Epithelial cell of alveolus of lung (primary cell): Measurements from ENCODE around the gene PLEKHG4B. TPM values are rescaled to one million over a fixed set of nuclear protein-coding genes. Genes with fewer than 3 reads are reported as not detected.

Experiments
- total RNA-seq: library from RNA; depleted of rRNA; stranded (reverse); fragments of >200 nt; gene quantifications from 2 replicates; pipeline ENCODE4 v1.2.1, GENCODE V29; 2015

The PLEKHG4B gene, protein sequence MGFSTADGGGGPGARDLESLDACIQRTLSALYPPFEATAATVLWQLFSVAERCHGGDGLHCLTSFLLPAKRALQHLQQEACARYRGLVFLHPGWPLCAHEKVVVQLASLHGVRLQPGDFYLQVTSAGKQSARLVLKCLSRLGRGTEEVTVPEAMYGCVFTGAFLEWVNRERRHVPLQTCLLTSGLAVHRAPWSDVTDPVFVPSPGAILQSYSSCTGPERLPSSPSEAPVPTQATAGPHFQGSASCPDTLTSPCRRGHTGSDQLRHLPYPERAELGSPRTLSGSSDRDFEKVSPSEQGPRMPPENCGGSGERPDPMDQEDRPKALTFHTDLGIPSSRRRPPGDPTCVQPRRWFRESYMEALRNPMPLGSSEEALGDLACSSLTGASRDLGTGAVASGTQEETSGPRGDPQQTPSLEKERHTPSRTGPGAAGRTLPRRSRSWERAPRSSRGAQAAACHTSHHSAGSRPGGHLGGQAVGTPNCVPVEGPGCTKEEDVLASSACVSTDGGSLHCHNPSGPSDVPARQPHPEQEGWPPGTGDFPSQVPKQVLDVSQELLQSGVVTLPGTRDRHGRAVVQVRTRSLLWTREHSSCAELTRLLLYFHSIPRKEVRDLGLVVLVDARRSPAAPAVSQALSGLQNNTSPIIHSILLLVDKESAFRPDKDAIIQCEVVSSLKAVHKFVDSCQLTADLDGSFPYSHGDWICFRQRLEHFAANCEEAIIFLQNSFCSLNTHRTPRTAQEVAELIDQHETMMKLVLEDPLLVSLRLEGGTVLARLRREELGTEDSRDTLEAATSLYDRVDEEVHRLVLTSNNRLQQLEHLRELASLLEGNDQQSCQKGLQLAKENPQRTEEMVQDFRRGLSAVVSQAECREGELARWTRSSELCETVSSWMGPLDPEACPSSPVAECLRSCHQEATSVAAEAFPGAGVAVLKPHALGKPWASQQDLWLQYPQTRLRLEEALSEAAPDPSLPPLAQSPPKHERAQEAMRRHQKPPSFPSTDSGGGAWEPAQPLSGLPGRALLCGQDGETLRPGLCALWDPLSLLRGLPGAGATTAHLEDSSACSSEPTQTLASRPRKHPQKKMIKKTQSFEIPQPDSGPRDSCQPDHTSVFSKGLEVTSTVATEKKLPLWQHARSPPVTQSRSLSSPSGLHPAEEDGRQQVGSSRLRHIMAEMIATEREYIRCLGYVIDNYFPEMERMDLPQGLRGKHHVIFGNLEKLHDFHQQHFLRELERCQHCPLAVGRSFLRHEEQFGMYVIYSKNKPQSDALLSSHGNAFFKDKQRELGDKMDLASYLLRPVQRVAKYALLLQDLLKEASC (N-terminal part only)
- 0.39 TPM in 1 of 2 replicates, not detected in the other for total RNA-seq

GRCh38 chr5:91556-92263 is at the start of gene PLEKHG4B:
Gene PLEKHG4B (plus strand): TSS chr5:92168. CDS start chr5:92232, 64 bp downstream.

GRCh38 chr5:191036-191948 is 99.3 kb downstream of the PLEKHG4B start, which contains the start of gene LRRC14B:
Gene LRRC14B (plus strand): TSS chr5:191495. CDS start chr5:191539, 44 bp downstream.

GRCh38 chr5:217494-218456 is 125.8 kb downstream of the PLEKHG4B start, which contains the start of the genes CCDC127 and SDHA:
Gene CCDC127 (minus strand): TSS chr5:218153. CDS start chr5:216849, 1,304 bp downstream.
Gene SDHA (plus strand): TSS chr5:218320. CDS start chr5:218356, 36 bp downstream.

Other genes starting within 250 kb of the PLEKHG4B start
- gene LRRC14B, start 99.3 kb downstream of the PLEKHG4B start, total RNA-seq, result not detected in 2 replicates
- 3.6 and 3.8 TPM in 2 replicates for gene CCDC127, start 126.0 kb downstream of the PLEKHG4B start, total RNA-seq
- gene SDHA, start 126.2 kb downstream of the PLEKHG4B start, total RNA-seq, result 87.4 and 108 TPM in 2 replicates
- 70.6 and 117 TPM in 2 replicates for gene PDCD6, start 179.5 kb downstream of the PLEKHG4B start, total RNA-seq
- gene AHRR, start 229.5 kb downstream of the PLEKHG4B start, total RNA-seq, result 7.0 and 47.7 TPM in 2 replicates